HG02938 (cell line): ENCODE data around the gene NAB1.

ENCODE experiments used
- ATAC-seq: cut with Tn5 transposase; IDR thresholded peaks from one replicate; pipeline ENCODE4 v1.9.1; 2021; ENCODE audit warnings: mild to moderate bottlenecking, moderate library complexity; ENCODE audit not compliant: unreplicated experiment

The NAB1 gene

DNA sequence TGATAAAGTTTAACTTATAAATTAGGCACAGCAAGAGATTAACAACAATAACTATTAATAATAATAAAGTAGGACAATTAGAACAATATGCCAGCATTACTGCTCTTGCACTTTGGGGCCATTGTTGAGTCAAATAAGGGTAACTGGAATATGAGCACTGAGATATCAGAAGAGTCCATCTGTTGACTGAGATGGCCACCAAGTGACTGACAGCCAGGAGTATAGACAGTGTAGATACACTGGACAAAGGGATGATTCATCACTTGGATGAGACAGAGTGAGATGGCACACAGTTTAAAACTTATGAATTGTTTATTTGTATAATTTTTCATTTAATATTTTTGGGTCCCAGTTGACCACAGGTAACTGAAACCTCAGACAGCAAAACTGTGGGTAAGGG is 20.0 kb downstream of the NAB1 start:
- ATAC-seq: no peak

DNA sequence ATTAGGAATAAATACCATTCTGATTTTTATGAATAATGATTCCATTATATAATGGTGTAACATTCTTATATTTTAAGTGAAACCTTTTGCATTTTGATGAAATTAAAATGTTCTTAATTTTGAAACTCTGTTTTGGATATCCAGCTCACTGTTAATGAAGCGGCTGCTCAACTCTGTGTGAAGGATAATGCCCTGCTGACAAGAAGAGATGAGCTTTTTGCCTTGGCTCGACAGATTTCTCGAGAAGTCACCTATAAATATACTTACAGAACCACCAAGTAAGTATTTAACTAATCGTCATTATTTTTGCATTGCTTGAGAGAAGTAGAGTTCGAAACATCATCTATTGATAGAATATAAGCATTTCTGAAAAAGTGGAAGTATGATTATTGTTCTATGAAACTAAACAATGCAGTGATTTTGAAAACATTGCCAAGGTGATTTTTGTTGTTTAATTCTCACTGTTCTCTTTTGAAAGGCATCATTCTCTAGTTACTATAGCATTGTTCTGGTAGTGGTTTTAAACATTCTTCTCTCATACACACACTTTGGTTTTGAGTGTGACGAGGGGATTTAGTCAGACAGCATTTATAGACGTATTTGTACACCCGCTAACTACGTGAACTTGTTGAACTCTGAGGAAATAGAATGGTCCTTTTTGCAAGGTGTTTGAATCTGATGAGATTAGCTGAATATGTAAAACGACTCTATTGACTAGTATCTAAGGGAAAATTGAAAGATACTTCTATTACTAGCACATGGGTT is 21.5 kb downstream of the NAB1 start:
- peak; percentile 70 for ATAC-seq

DNA sequence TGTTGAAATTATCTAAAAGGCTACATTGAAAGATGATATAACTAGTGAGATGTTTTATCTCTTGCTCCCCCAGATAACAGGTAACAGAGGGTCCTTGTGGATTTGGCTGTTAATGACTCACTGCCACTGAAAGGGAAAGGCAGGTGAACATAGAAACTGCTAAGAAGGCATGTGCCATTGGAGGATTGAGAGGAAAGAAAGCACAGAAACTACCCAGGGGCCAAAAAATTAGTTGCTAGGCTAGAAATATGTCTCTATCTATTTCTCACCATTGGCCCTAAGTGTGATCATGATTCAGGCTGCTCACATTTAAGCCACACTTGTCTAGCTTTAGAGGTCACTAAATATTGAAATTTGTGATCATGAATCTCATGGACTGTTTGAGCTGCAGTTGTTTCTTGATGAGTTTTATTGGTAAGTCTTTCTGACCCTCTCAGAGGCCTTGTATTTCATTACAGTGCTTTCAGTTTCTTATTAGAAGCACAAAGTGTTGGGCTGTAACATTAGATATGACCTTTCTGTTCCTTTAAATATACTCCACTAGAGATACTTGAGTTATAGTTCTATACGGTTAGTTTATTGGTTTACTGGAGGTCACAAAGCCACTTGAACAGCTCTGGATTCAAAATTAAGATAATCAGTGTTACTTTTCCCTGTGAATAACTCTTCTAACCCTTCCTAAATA is 26.2 kb downstream of the NAB1 start:
- ATAC-seq: peak; percentile 43

GRCh38 chr2:190677255-190677654 is 28.4 kb downstream of the NAB1 start:
- ATAC-seq: no peak

- peak; percentile 60 for ATAC-seq
These were observed 29.7 kb downstream of the NAB1 start for GRCh38 chr2:190678444-190679162.

GRCh38 chr2:190679391-190679790 is 30.5 kb downstream of the NAB1 start:
- no peak for ATAC-seq

- peak; percentile 55 for ATAC-seq
These were observed 31.1 kb downstream of the NAB1 start for GRCh38 chr2:190679813-190680591.

DNA sequence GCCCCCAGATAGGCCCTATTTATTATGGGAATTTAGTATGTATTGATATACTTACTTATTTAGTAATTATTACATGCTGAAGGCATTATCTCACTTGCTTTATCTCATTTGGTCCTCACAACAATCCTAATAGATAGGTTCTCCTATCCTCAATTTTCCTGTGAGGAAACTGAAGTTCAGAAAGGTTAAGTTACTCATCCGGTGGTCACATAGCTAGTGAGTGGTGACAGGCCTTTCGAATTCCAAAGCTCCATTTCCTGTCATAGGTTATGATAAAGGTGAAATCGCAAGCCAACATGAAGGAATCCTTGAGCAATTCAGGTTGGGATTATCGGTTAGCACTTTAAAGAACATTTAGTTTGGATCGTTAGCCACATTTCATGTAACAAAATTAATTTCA is 33.3 kb downstream of the NAB1 start:
- no peak for ATAC-seq

DNA sequence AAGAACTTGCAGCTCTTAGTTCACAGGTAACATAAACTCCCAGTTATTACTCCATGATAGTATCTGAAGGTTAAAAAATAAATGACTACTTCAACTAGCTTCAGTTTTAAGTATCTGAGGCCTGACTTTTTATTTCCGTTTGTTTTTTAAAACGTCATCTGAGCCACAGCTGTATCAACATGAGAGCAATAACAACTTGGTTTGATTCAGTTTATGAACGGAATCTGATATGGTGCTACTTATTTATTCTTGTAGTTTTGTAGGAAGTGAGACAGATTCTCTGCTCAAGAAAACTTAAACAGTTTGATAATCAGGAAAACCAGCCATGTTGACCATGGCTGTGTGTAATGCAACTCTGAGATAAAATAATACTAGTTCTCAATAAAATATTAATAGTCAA is 34.9 kb downstream of the NAB1 start:
- no peak for ATAC-seq

GRCh38 chr2:190684931-190685330 is 36.0 kb downstream of the NAB1 start:
- no peak for ATAC-seq

- no peak for ATAC-seq
These were observed 36.5 kb downstream of the NAB1 start for GRCh38 chr2:190685333-190685732.

DNA sequence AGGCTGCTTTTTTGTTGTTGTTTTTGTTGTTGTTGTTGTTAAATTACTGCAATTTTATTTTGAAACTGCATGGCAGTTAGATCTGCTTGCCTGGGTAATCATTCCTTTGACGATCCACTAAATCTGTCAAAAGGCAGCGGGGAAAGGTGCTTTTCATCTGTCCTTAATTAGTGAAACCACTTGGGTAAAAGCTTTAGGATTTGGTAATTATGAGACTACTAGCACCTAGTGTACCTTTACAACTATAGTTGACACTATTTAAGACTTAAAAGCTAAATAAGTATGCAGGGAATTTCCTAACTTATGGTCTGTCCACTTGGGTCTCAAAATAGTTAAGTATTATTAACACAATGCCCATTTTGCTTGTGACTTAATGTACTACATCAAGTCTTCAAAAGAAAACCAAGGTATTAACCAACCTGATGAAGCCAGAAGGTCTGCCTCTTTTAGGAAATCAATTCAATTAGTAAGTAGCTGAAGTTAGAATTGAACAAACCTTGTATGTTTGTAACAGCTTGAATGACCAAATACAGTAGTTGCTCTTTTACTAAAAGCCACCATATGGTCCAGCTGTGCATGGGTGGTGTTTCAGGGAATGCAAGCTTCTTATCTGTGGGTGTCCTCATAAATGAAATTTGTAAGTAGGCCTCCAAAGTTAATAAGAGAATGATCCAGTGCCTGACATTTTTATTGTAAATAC is 44.8 kb downstream of the NAB1 start:
- no peak for ATAC-seq

GRCh38 chr2:190694479-190694878 is 45.6 kb downstream of the NAB1 start:
- no peak for ATAC-seq

DNA sequence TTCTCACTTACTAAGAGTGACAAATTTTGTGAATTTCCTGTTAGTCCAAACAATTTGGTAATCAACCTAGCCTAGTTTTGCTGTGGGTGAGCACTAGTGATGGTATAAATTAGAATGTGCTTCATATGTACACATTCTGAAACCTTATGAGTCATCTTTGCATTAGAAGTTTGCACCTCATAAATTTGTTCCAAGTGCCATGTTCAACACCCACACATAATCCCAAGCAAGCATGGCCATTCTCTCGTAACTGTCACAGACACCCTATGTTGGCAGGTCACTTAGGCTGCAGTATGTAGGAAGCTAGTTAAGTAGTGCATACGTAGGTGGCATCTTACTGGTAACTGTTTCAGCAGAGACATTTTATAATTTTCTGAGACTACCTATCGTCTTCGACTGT is 46.9 kb downstream of the NAB1 start:
- peak; percentile 43 for ATAC-seq

- ATAC-seq: no peak
These were observed 48.0 kb downstream of the NAB1 start for GRCh38 chr2:190696792-190697398.

DNA sequence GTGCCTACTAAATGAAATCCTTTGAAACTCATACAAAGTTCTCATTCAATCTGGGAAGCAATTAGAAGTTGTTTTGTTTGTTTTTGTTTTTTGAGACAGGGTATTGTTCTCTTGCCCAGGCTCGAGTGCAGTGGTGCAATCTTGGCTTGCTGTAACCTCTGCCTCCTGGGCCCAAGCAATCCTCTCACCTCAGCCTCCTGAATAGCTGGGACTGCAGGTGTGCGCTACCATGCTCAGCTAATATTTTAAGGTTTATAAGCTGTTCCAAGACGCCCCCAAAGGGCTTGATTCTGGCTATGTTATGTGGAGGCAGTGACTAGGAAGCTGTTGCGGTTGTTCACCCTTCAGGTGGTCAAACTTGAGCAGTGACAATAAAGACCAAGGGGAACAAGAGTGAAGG is 48.5 kb downstream of the NAB1 start:
- no peak for ATAC-seq

DNA sequence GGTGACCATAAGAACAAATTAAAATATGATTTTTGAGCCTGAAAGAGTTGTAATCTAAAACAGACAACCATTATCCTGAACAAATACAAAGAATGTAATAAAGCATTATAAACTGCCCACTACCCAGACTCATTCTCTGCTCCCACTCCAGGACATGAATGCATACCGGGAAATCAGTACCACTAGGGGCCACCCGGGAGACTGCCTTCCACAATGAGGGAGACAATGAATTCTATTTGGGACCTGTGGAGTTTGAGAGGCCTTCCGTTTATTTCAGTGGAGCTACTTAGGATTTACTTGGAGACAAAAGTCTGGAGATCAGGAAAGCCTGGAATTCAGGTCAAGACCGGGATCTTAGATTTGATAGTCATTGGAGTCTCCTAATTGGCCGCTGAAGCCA is 50.0 kb downstream of the NAB1 start:
- ATAC-seq: no peak

GRCh38 chr2:190701586-190701985 is 52.7 kb downstream of the NAB1 start:
- peak; percentile 76 for ATAC-seq

- ATAC-seq: no peak
These were observed 56.4 kb downstream of the NAB1 start for GRCh38 chr2:190705280-190705679.

DNA sequence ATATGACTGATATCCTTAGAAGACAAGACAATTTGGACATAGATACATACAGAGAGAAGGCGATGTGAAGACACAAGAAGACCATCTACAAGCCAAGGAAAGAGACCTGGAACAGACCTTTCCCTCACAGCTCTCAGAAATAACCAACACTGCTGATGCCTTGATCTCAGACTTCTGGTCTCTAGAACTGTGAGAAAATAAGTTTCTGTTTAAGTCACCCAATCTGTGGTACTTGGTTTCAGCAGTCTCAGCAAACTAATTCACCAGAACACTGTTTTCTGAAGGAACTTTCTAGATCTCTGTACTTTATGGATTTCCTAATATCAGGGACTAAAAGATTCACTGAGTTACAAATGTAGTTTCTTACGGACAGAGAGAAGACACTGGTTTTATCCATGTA is 58.8 kb downstream of the NAB1 start:
- no peak for ATAC-seq
